HepG2 (cell line): ENCODE measurements around the gene METTL5. TPM values are rescaled to one million over a fixed set of nuclear protein-coding genes. Genes with fewer than 3 reads are reported as not detected.
A peak's percentile ranks its signal among the peaks of the same experiment; 100 is the strongest.

ENCODE experiments used
- ARNT2 ChIP-seq: sonication (generic); formaldehyde crosslinking; IDR thresholded peaks from 2 replicates; pipeline ENCODE4 v1.8.0; 2022; ENCODE audit warnings: mild to moderate bottlenecking, low read depth, missing genetic modification reagents, moderate library complexity
- DMTF1 ChIP-seq: sonication (generic); formaldehyde crosslinking; IDR thresholded peaks from 2 replicates; pipeline ENCODE4 v1.4.0; 2020; ENCODE audit warnings: mild to moderate bottlenecking, missing genetic modification reagents
- HNRNPK ChIP-seq: fragments of 200-400 bp; formaldehyde crosslinking; IDR thresholded peaks from 2 replicates; pipeline ENCODE4 v1.6.1; 2018; ENCODE audit warnings: low read length, low read depth, moderate library complexity, mild to moderate bottlenecking; ENCODE audit not compliant: poor library complexity, severe bottlenecking
- KLF12 ChIP-seq: sonication (generic); formaldehyde crosslinking; IDR thresholded peaks from 2 replicates; pipeline ENCODE4 v1.4.0; 2020; ENCODE audit warnings: missing genetic modification reagents, borderline replicate concordance
- MEIS2 ChIP-seq: sonication (generic); formaldehyde crosslinking; IDR thresholded peaks from 2 replicates; pipeline ENCODE4 v1.9.0; 2021; ENCODE audit warnings: mild to moderate bottlenecking, missing genetic modification reagents
- PHF20 ChIP-seq: sonication (generic); formaldehyde crosslinking; IDR thresholded peaks from 2 replicates; pipeline ENCODE4 v1.5.0; 2020; ENCODE audit warnings: mild to moderate bottlenecking, missing genetic modification reagents
- ZFP1 ChIP-seq: IDR thresholded peaks from 2 replicates; pipeline ENCODE4 v1.6.1; 2016
- ZNF30 ChIP-seq: sonication (generic); formaldehyde crosslinking; IDR thresholded peaks from 2 replicates; pipeline ENCODE4 v1.5.0; 2020; ENCODE audit warnings: mild to moderate bottlenecking, missing genetic modification reagents
- ZNF432 ChIP-seq: sonication (generic); formaldehyde crosslinking; IDR thresholded peaks from 2 replicates; pipeline ENCODE4 v1.5.0; 2020; ENCODE audit warnings: missing genetic modification reagents, mild to moderate bottlenecking, borderline replicate concordance
- ZNF629 ChIP-seq: sonication (generic); formaldehyde crosslinking; conservative IDR thresholded peaks from 2 replicates; pipeline ENCODE4 v1.5.0; 2020; ENCODE audit warnings: missing genetic modification reagents
- polyA plus RNA-seq, 8 experiments: library from polyadenylated mRNA; depleted of rRNA in 3 of 8; stranded (reverse) in 7 of 8; unstranded in 1 of 8; fragments of >200 nt; fragmentation: Illumina TruSeq in 4 of 8; extraction: Trizol in 4 of 8; gene quantifications; 2 replicates each; pipeline versions ENCODE4 v1.2.1 to v1.2.3, GENCODE V29; 2011 to 2016; ENCODE audit warnings: low read depth in 4 of 8, missing spikeins in 1 of 8, mixed read lengths in 1 of 8; ENCODE audit not compliant: insufficient read depth in 1 of 8
- total RNA-seq, 5 experiments: library from RNA; depleted of rRNA; stranded (reverse); fragments of >200 nt; fragmentation: Illumina TruSeq; extraction: Trizol; gene quantifications; 2 replicates each; pipeline ENCODE4 v1.2.3, GENCODE V29; 2016; ENCODE audit warnings: low read depth in 1 of 5
- TF ChIP-seq, protein P1 (sequence below): sonication (generic); formaldehyde crosslinking; IDR thresholded peaks from 2 replicates; pipeline ENCODE4 v1.9.0; 2022; ENCODE audit warnings: low read depth, missing genetic modification reagents
- TF ChIP-seq, protein P2 (sequence below): sonication (generic); formaldehyde crosslinking; IDR thresholded peaks from 2 replicates; pipeline ENCODE4 v1.4.0; 2020; ENCODE audit warnings: missing genetic modification reagents
- TF ChIP-seq, protein P3 (sequence below): sonication (generic); formaldehyde crosslinking; IDR thresholded peaks from 2 replicates; pipeline ENCODE4 v1.5.1; 2020; ENCODE audit warnings: mild to moderate bottlenecking, missing genetic modification reagents, borderline replicate concordance

METTL5 gene
- total and polyA plus RNA-seq, 2 of the 13 experiments (the other 11 are each of a cell fraction or from before 2014, with no cell fraction given) = 50.7 to 95.1 TPM

GRCh38 chr2:169798718-169799592 is 25.8 kb downstream of the METTL5 start, which contains the start of gene SSB (continued):
- TF ChIP-seq, protein P1, sequence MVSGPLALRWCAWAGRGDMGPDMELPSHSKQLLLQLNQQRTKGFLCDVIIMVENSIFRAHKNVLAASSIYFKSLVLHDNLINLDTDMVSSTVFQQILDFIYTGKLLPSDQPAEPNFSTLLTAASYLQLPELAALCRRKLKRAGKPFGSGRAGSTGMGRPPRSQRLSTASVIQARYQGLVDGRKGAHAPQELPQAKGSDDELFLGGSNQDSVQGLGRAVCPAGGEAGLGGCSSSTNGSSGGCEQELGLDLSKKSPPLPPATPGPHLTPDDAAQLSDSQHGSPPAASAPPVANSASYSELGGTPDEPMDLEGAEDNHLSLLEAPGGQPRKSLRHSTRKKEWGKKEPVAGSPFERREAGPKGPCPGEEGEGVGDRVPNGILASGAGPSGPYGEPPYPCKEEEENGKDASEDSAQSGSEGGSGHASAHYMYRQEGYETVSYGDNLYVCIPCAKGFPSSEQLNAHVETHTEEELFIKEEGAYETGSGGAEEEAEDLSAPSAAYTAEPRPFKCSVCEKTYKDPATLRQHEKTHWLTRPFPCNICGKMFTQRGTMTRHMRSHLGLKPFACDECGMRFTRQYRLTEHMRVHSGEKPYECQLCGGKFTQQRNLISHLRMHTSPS (CRISPR knock-in tag) = no peak; the same call in 1 of the 2 replicates
- TF ChIP-seq ARNT2 (CRISPR knock-in tag) = peak; percentile 71
- no peak for TF ChIP-seq DMTF1
- TF ChIP-seq MEIS2 (CRISPR knock-in tag) = peak; percentile 64; the same call in 1 of the 2 replicates
- no peak for TF ChIP-seq ZNF432 (CRISPR knock-in tag)
- TF ChIP-seq KLF12 (CRISPR knock-in tag) = peak; percentile 30; the same call in 1 of the 2 replicates
- TF ChIP-seq ZFP1 (CRISPR knock-in tag) = peak; percentile 82; the same call in 1 of the 2 replicates
- TF ChIP-seq, protein P2, sequence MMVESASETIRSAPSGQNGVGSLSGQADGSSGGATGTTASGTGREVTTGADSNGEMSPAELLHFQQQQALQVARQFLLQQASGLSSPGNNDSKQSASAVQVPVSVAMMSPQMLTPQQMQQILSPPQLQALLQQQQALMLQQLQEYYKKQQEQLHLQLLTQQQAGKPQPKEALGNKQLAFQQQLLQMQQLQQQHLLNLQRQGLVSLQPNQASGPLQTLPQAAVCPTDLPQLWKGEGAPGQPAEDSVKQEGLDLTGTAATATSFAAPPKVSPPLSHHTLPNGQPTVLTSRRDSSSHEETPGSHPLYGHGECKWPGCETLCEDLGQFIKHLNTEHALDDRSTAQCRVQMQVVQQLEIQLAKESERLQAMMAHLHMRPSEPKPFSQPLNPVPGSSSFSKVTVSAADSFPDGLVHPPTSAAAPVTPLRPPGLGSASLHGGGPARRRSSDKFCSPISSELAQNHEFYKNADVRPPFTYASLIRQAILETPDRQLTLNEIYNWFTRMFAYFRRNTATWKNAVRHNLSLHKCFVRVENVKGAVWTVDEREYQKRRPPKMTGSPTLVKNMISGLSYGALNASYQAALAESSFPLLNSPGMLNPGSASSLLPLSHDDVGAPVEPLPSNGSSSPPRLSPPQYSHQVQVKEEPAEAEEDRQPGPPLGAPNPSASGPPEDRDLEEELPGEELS = peak; percentile 55
- peak; percentile 66; the same call in 1 of the 2 replicates for TF ChIP-seq PHF20 (CRISPR knock-in tag)
- TF ChIP-seq HNRNPK = no peak
- TF ChIP-seq, protein P3, sequence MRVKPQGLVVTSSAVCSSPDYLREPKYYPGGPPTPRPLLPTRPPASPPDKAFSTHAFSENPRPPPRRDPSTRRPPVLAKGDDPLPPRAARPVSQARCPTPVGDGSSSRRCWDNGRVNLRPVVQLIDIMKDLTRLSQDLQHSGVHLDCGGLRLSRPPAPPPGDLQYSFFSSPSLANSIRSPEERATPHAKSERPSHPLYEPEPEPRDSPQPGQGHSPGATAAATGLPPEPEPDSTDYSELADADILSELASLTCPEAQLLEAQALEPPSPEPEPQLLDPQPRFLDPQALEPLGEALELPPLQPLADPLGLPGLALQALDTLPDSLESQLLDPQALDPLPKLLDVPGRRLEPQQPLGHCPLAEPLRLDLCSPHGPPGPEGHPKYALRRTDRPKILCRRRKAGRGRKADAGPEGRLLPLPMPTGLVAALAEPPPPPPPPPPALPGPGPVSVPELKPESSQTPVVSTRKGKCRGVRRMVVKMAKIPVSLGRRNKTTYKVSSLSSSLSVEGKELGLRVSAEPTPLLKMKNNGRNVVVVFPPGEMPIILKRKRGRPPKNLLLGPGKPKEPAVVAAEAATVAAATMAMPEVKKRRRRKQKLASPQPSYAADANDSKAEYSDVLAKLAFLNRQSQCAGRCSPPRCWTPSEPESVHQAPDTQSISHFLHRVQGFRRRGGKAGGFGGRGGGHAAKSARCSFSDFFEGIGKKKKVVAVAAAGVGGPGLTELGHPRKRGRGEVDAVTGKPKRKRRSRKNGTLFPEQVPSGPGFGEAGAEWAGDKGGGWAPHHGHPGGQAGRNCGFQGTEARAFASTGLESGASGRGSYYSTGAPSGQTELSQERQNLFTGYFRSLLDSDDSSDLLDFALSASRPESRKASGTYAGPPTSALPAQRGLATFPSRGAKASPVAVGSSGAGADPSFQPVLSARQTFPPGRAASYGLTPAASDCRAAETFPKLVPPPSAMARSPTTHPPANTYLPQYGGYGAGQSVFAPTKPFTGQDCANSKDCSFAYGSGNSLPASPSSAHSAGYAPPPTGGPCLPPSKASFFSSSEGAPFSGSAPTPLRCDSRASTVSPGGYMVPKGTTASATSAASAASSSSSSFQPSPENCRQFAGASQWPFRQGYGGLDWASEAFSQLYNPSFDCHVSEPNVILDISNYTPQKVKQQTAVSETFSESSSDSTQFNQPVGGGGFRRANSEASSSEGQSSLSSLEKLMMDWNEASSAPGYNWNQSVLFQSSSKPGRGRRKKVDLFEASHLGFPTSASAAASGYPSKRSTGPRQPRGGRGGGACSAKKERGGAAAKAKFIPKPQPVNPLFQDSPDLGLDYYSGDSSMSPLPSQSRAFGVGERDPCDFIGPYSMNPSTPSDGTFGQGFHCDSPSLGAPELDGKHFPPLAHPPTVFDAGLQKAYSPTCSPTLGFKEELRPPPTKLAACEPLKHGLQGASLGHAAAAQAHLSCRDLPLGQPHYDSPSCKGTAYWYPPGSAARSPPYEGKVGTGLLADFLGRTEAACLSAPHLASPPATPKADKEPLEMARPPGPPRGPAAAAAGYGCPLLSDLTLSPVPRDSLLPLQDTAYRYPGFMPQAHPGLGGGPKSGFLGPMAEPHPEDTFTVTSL = no peak; the same call in 1 of the 2 replicates
- TF ChIP-seq ZNF629 (CRISPR knock-in tag) = 0 out of 2 replicates have a peak, but pooled peaks have one; percentile 14
- TF ChIP-seq ZNF30 (CRISPR knock-in tag) = peak; percentile 47; the same call in 1 of the 2 replicates
